Liver (tissue), 9 donors: ENCODE measurements around the gene LGALSL. TPM values are rescaled to one million over a fixed set of nuclear protein-coding genes. Genes with fewer than 3 reads are reported as not detected.

ENCODE experiments used
- DNase-seq: peaks from one replicate; pipeline ENCODE4 v3.0.0-alpha.2; 2017; ENCODE audit warnings: low spot score
- H3K27ac ChIP-seq, 2 donors: one replicate each; pipeline ENCODE4 v1.7.0; 2013; ENCODE audit warnings: inconsistent platforms in 2 of 2, low read length in 2 of 2, control low read depth in 1 of 2, low read depth in 1 of 2, mild to moderate bottlenecking in 1 of 2
- H3K27me3 ChIP-seq, 4 donors: one replicate each; pipeline versions ENCODE4 v1.6.1 to v1.7.0; 2013; ENCODE audit warnings: low read length in 3 of 4, inconsistent platforms in 1 of 4, mild to moderate bottlenecking in 1 of 4, moderate library complexity in 1 of 4; ENCODE audit not compliant: control insufficient read depth in 4 of 4, insufficient read depth in 4 of 4
- H3K36me3 ChIP-seq, 4 donors: one replicate each; pipeline versions ENCODE4 v1.6.1 to v1.7.0; 2013; ENCODE audit warnings: low read length in 3 of 4, mild to moderate bottlenecking in 3 of 4, low read depth in 1 of 4, moderate library complexity in 1 of 4; ENCODE audit not compliant: control insufficient read depth in 4 of 4, insufficient read depth in 3 of 4
- H3K4me1 ChIP-seq, 4 donors: one replicate each; pipeline versions ENCODE4 v1.6.1 to v1.7.0; 2013; ENCODE audit warnings: low read length in 3 of 4, mild to moderate bottlenecking in 3 of 4, moderate library complexity in 1 of 4; ENCODE audit not compliant: control insufficient read depth in 4 of 4, insufficient read depth in 4 of 4
- H3K4me3 ChIP-seq, 3 donors: one replicate each; pipeline versions ENCODE4 v1.6.1 to v1.7.0; 2013; ENCODE audit warnings: low read length in 3 of 3, control low read depth in 1 of 3, low read depth in 1 of 3, mild to moderate bottlenecking in 1 of 3
- H3K9ac ChIP-seq, 2 donors: one replicate each; pipeline ENCODE4 v1.7.0; 2013; ENCODE audit warnings: low read length in 2 of 2, mild to moderate bottlenecking in 2 of 2, moderate library complexity in 2 of 2, control low read depth in 1 of 2, low read depth in 1 of 2
- H3K9me3 ChIP-seq, 4 donors: one replicate each; pipeline versions ENCODE4 v1.6.1 to v1.7.0; 2013; ENCODE audit warnings: low read length in 3 of 4; ENCODE audit not compliant: control insufficient read depth in 4 of 4
- EGR1 ChIP-seq, 2 donors: IDR thresholded peaks; 2 replicates each; pipeline ENCODE4 v1.6.1; 2016 to 2018; ENCODE audit warnings: antibody characterized with exemption in 2 of 2, low read depth in 2 of 2
- FOXA1 ChIP-seq: IDR thresholded peaks from 2 replicates; pipeline ENCODE4 v1.6.1; 2016; ENCODE audit warnings: antibody characterized with exemption
- FOXA2 ChIP-seq: IDR thresholded peaks from 2 replicates; pipeline ENCODE4 v1.6.1; 2016; ENCODE audit warnings: antibody characterized with exemption
- GABPA ChIP-seq, 2 donors: IDR thresholded peaks in 1 of 2; conservative IDR thresholded peaks in 1 of 2; 2 replicates each; pipeline ENCODE4 v1.6.1; 2016; ENCODE audit warnings: antibody characterized with exemption in 2 of 2, mild to moderate bottlenecking in 1 of 2, moderate library complexity in 1 of 2
- HNF4G ChIP-seq: IDR thresholded peaks from 2 replicates; pipeline ENCODE4 v1.6.1; 2016; ENCODE audit warnings: antibody characterized with exemption
- JUND ChIP-seq, 2 donors: IDR thresholded peaks; 2 replicates each; pipeline ENCODE4 v1.6.1; 2016; ENCODE audit warnings: antibody characterized with exemption in 2 of 2
- NR2F2 ChIP-seq: IDR thresholded peaks from 2 replicates; pipeline ENCODE4 v1.6.1; 2016; ENCODE audit warnings: antibody characterized with exemption
- RAD21 ChIP-seq, 2 donors: IDR thresholded peaks; 2 replicates each; pipeline ENCODE4 v1.6.1; 2016; ENCODE audit warnings: antibody characterized with exemption in 2 of 2, mild to moderate bottlenecking in 2 of 2
- SP1 ChIP-seq: IDR thresholded peaks from 2 replicates; pipeline ENCODE4 v1.6.1; 2018; ENCODE audit warnings: antibody characterized with exemption, mild to moderate bottlenecking
- TAF1 ChIP-seq: conservative IDR thresholded peaks from 2 replicates; pipeline ENCODE4 v1.6.1; 2016; ENCODE audit warnings: antibody characterized with exemption, mild to moderate bottlenecking
- YY1 ChIP-seq: IDR thresholded peaks from 2 replicates; pipeline ENCODE4 v1.6.1; 2016; ENCODE audit warnings: antibody characterized with exemption, mild to moderate bottlenecking
- WGBS: extraction: QIAGEN DNeasy Blood & Tissue Kit; methylation state at CpG from one replicate; pipeline ENCODE4 v1.1.7; 2013; 5-methylcytosine and 5-hydroxymethylcytosine counted together
- polyA plus RNA-seq, 2 donors: library from polyadenylated mRNA; stranded (reverse) in 1 of 2; unstranded in 1 of 2; fragments of 200-250 nt in 1 of 2; fragments of >200 nt in 1 of 2; fragmentation: Nextera tagmentation in 1 of 2; extraction: Ambion mirVana in 1 of 2; gene quantifications; one replicate each; pipeline versions ENCODE4 v1.2.1 to v1.2.3, GENCODE V29; 2013 to 2015
- total RNA-seq, 2 donors: library from RNA; depleted of rRNA; stranded (reverse); fragments of >200 nt; gene quantifications; one replicate each; pipeline ENCODE4 v1.2.3, GENCODE V29; 2014
- TF ChIP-seq, protein P1 (sequence below): IDR thresholded peaks from 2 replicates; pipeline ENCODE4 v1.6.1; 2016; ENCODE audit warnings: antibody characterized with exemption
- TF ChIP-seq, protein P2 (sequence below): IDR thresholded peaks from 2 replicates; pipeline ENCODE4 v1.6.1; 2016; ENCODE audit warnings: antibody characterized with exemption
- TF ChIP-seq, protein P3 (sequence below): IDR thresholded peaks from 2 replicates; pipeline ENCODE4 v1.6.1; 2016; ENCODE audit warnings: antibody characterized with exemption
- TF ChIP-seq, protein P4 (sequence below): IDR thresholded peaks from 2 replicates; pipeline ENCODE4 v1.6.1; 2016; ENCODE audit warnings: antibody characterized with exemption, mild to moderate bottlenecking
- TF ChIP-seq, protein P5 (sequence below): fragments of 150-350 bp; IDR thresholded peaks from 2 replicates; pipeline ENCODE4 v1.5.1; 2017; ENCODE audit warnings: improper control_type of control experiment, low read depth, low read length; ENCODE audit not compliant: missing input control
- donor health status: healthy.
- donor health status: healthy.
- donor health status: healthy.
- donor health status: healthy.
- donor health status: healthy.

LGALSL gene
- total and polyA plus RNA-seq, 4 donors, result 2.4 to 8.7 (median 3.8) TPM

DNA sequence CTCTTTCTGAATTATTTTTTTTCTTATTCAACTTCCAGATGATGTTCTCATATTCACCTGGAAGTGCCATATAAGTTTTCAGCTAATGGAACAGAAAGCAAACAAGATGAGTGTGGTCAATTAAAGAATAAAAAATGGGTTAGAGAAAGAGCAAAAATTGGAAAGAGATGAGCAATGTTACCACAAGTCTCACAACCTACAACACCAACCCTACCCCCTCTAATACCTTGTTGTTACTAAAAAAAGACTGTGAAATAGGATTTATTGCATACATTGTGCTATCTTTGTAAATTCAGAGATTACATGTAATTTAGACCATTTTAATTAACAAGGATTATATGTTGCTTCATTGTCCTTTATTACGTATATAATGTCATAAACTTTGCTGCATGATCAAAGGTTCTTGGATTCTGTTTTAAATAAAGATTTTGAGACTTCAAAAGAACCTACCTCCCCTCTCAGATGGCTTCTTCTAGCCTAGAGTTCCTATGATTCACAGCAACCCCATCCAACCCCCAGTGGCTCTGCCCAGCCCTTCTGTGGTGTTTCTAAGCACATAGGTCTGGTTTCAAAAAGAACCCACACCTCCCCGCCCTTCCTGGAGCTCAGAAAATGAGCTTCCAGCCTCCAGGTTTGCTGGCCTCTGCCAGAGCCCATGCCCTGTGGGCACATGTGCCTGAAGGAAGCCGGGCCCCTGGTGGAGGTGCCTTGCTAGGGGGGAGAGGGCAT, 24.7 kb downstream of the LGALSL start:
- TF ChIP-seq JUND (IDR thresholded peaks at IDR 0.05) (no peak), YY1 (no peak), HNF4G (no peak), RAD21 (IDR thresholded peaks at IDR 0.05) (no peak), FOXA1 (no peak), GABPA (IDR thresholded peaks at IDR 0.05 in 1 of 2, conservative IDR thresholded peaks at IDR 0.05 in 1 of 2) (no peak), EGR1 (IDR thresholded peaks at IDR 0.05; ENCODE audit: low read depth in 2 of 2) (no peak), TAF1 (no peak), SP1 (no peak), NR2F2 (no peak), FOXA2 (no peak)
- TF ChIP-seq, protein P1, sequence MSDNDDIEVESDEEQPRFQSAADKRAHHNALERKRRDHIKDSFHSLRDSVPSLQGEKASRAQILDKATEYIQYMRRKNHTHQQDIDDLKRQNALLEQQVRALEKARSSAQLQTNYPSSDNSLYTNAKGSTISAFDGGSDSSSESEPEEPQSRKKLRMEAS, result no peak
- TF ChIP-seq, protein P2, sequence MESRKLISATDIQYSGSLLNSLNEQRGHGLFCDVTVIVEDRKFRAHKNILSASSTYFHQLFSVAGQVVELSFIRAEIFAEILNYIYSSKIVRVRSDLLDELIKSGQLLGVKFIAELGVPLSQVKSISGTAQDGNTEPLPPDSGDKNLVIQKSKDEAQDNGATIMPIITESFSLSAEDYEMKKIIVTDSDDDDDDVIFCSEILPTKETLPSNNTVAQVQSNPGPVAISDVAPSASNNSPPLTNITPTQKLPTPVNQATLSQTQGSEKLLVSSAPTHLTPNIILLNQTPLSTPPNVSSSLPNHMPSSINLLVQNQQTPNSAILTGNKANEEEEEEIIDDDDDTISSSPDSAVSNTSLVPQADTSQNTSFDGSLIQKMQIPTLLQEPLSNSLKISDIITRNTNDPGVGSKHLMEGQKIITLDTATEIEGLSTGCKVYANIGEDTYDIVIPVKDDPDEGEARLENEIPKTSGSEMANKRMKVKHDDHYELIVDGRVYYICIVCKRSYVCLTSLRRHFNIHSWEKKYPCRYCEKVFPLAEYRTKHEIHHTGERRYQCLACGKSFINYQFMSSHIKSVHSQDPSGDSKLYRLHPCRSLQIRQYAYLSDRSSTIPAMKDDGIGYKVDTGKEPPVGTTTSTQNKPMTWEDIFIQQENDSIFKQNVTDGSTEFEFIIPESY, result no peak
- TF ChIP-seq, protein P3, sequence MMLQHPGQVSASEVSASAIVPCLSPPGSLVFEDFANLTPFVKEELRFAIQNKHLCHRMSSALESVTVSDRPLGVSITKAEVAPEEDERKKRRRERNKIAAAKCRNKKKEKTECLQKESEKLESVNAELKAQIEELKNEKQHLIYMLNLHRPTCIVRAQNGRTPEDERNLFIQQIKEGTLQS, result no peak
- TF ChIP-seq, protein P4, sequence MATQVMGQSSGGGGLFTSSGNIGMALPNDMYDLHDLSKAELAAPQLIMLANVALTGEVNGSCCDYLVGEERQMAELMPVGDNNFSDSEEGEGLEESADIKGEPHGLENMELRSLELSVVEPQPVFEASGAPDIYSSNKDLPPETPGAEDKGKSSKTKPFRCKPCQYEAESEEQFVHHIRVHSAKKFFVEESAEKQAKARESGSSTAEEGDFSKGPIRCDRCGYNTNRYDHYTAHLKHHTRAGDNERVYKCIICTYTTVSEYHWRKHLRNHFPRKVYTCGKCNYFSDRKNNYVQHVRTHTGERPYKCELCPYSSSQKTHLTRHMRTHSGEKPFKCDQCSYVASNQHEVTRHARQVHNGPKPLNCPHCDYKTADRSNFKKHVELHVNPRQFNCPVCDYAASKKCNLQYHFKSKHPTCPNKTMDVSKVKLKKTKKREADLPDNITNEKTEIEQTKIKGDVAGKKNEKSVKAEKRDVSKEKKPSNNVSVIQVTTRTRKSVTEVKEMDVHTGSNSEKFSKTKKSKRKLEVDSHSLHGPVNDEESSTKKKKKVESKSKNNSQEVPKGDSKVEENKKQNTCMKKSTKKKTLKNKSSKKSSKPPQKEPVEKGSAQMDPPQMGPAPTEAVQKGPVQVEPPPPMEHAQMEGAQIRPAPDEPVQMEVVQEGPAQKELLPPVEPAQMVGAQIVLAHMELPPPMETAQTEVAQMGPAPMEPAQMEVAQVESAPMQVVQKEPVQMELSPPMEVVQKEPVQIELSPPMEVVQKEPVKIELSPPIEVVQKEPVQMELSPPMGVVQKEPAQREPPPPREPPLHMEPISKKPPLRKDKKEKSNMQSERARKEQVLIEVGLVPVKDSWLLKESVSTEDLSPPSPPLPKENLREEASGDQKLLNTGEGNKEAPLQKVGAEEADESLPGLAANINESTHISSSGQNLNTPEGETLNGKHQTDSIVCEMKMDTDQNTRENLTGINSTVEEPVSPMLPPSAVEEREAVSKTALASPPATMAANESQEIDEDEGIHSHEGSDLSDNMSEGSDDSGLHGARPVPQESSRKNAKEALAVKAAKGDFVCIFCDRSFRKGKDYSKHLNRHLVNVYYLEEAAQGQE, result no peak
- TF ChIP-seq, protein P5, sequence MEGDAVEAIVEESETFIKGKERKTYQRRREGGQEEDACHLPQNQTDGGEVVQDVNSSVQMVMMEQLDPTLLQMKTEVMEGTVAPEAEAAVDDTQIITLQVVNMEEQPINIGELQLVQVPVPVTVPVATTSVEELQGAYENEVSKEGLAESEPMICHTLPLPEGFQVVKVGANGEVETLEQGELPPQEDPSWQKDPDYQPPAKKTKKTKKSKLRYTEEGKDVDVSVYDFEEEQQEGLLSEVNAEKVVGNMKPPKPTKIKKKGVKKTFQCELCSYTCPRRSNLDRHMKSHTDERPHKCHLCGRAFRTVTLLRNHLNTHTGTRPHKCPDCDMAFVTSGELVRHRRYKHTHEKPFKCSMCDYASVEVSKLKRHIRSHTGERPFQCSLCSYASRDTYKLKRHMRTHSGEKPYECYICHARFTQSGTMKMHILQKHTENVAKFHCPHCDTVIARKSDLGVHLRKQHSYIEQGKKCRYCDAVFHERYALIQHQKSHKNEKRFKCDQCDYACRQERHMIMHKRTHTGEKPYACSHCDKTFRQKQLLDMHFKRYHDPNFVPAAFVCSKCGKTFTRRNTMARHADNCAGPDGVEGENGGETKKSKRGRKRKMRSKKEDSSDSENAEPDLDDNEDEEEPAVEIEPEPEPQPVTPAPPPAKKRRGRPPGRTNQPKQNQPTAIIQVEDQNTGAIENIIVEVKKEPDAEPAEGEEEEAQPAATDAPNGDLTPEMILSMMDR, result no peak
- Histone ChIP-seq H3K27ac (no peak overlapping the region), H3K36me3 (no peaks in the 10 kb centered on the region), H3K4me3 (no peak overlapping the region), H3K9ac (no peak overlapping the region), H3K27me3 (no peaks in the 10 kb centered on the region), H3K4me1 (no peaks in the 10 kb centered on the region), H3K9me3 (no peaks in the 10 kb centered on the region)
- WGBS, result 93% methylated on average over 3 of the region's 3 CpGs
- DNase-seq, result no peak
